H54 (cell line): ENCODE data around the gene VEZT.

Experiments
- DNase-seq: peaks from one replicate; pipeline ENCODE4 v3.0.0; 2011; ENCODE audit warnings: low spot score, mixed read lengths; ENCODE audit not compliant: insufficient read length
- FAIRE-seq: peaks from 3 replicates; lab custom pipeline; 2011; peaks lifted over from hg19 to GRCh38; lab: Jason Lieb, UNC
- POLR2A ChIP-seq: IDR thresholded peaks from 2 replicates; pipeline ENCODE4 v1.6.1; 2011; ENCODE audit warnings: low read depth, mild to moderate bottlenecking, low read length

Gene VEZT

GRCh38 chr12:95241761-95242506, 24.3 kb downstream of the VEZT start:
- no peak for FAIRE-seq
- TF ChIP-seq POLR2A = no peak
- no peak for DNase-seq

GRCh38 chr12:95243497-95244183, 26.0 kb downstream of the VEZT start:
- TF ChIP-seq POLR2A = no peak
- no peak for FAIRE-seq
- DNase-seq = no peak

GRCh38 chr12:95244350-95244749, 26.7 kb downstream of the VEZT start:
- no peak for FAIRE-seq
- no peak for DNase-seq
- TF ChIP-seq POLR2A = no peak

- peak; percentile 57 for FAIRE-seq
- no peak for DNase-seq
- TF ChIP-seq POLR2A = no peak
These were observed 30.5 kb downstream of the VEZT start for GRCh38 chr12:95248095-95248494.

- DNase-seq = no peak
- peak; percentile 6 for FAIRE-seq
- TF ChIP-seq POLR2A = no peak
These were observed 31.2 kb downstream of the VEZT start for GRCh38 chr12:95248604-95249360.

- FAIRE-seq = no peak
- no peak for TF ChIP-seq POLR2A
- no peak for DNase-seq
These were observed 35.8 kb downstream of the VEZT start for GRCh38 chr12:95253386-95253785.

GRCh38 chr12:95257541-95257940, 39.9 kb downstream of the VEZT start:
- TF ChIP-seq POLR2A = no peak
- FAIRE-seq (no peak), DNase-seq (no peak)

- TF ChIP-seq POLR2A = no peak
- DNase-seq (peak; percentile 15), FAIRE-seq (no peak)
These were observed 40.5 kb downstream of the VEZT start for GRCh38 chr12:95258151-95258550.

- TF ChIP-seq POLR2A = no peak
- no peak for DNase-seq
- FAIRE-seq = no peak
These were observed 41.2 kb downstream of the VEZT start for GRCh38 chr12:95258803-95259202.

GRCh38 chr12:95259368-95259767, 41.8 kb downstream of the VEZT start:
- FAIRE-seq (peak; percentile 50), DNase-seq (no peak)
- no peak for TF ChIP-seq POLR2A

GRCh38 chr12:95261109-95261508, 43.5 kb downstream of the VEZT start:
- TF ChIP-seq POLR2A = no peak
- DNase-seq (no peak), FAIRE-seq (no peak)

GRCh38 chr12:95262808-95263207, 45.2 kb downstream of the VEZT start:
- no peak for TF ChIP-seq POLR2A
- DNase-seq = no peak
- FAIRE-seq = peak; percentile 45

- no peak for FAIRE-seq
- no peak for TF ChIP-seq POLR2A
- DNase-seq = no peak
These were observed 48.2 kb downstream of the VEZT start for GRCh38 chr12:95265765-95266164.

GRCh38 chr12:95266254-95266653, 48.6 kb downstream of the VEZT start:
- no peak for TF ChIP-seq POLR2A
- FAIRE-seq = no peak
- no peak for DNase-seq
